Spleen (tissue), 7 donors: ENCODE measurements around the gene TLK1.

Source experiments
- POLR2AphosphoS5 ChIP-seq, 3 donors: sonication (generic); formaldehyde crosslinking; IDR thresholded peaks; one replicate each; pipeline ENCODE4 v1.5.1; 2017; ENCODE audit warnings: antibody characterized with exemption in 3 of 3
- TF ChIP-seq, protein P1 (sequence below), 11 experiments: fragments of 200-600 bp in 7 of 11; fragments of 450-650 bp in 4 of 11; sonication (generic) in 4 of 11; IDR thresholded peaks in 8 of 11; conservative IDR thresholded peaks in 3 of 11; 1 replicate in 7 of 11; 2 replicates in 4 of 11; pipeline versions ENCODE4 v1.4.0 to v1.8.0; 2016 to 2021; ENCODE audit warnings: antibody characterized with exemption in 11 of 11, inconsistent platforms in 4 of 11, mild to moderate bottlenecking in 1 of 11
- donor health status: DM: no; HTN: no; CAD: no; lungs with moderate emphysema.
- donor health status: DM: no; HTN: no; CAD: no.
- donor health status: DM: no; HTN: no; CAD: no.

DNA sequence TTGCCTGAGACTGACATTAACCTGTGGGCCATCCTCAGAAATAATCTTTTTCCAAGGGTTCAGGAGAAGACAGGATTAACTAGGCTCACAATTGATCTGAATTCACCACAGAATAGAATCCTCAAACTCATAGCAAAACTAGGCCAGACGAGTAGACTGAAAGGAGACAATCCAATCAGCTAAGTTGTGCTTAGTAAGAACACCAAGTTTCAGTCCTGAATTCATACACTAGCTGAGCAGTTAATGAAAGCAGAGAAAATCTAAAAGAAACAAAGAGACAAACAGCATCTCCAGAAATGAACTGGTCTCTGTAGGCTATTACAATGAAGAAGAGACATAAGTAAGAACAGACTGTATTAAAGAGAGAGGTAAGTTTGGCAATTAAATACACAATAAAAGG lies 142.2 kb downstream of the TLK1 start:
- TF ChIP-seq POLR2AphosphoS5 (IDR thresholded peaks at IDR 0.05), result no peak
- TF ChIP-seq, protein P1, sequence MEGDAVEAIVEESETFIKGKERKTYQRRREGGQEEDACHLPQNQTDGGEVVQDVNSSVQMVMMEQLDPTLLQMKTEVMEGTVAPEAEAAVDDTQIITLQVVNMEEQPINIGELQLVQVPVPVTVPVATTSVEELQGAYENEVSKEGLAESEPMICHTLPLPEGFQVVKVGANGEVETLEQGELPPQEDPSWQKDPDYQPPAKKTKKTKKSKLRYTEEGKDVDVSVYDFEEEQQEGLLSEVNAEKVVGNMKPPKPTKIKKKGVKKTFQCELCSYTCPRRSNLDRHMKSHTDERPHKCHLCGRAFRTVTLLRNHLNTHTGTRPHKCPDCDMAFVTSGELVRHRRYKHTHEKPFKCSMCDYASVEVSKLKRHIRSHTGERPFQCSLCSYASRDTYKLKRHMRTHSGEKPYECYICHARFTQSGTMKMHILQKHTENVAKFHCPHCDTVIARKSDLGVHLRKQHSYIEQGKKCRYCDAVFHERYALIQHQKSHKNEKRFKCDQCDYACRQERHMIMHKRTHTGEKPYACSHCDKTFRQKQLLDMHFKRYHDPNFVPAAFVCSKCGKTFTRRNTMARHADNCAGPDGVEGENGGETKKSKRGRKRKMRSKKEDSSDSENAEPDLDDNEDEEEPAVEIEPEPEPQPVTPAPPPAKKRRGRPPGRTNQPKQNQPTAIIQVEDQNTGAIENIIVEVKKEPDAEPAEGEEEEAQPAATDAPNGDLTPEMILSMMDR (IDR thresholded peaks at IDR 0.05 in 8 of 11, conservative IDR thresholded peaks at IDR 0.05 in 3 of 11), result no peak
